NCI-H510A (cell line): ENCODE results near the gene AADACL2.
"Not testable (repeated sequence)": the region's sequence is repeated elsewhere in the genome, so short reads cannot be mapped to it uniquely, and the experiment has no call there.

Experiments
- DNase-seq: peaks from one replicate; lab custom pipeline; 2025; lab: John Stamatoyannopoulos, UW

AADACL2 gene

GRCh38 chr3:151765685-151766084 lies 32.0 kb downstream of the AADACL2 start:
- no peak for DNase-seq

- no peak for DNase-seq
Observed at GRCh38 chr3:151766454-151766853, 32.7 kb downstream of the AADACL2 start.

GRCh38 chr3:151768393-151768930 lies 34.7 kb downstream of the AADACL2 start:
- no peak for DNase-seq

GRCh38 chr3:151769175-151769574 lies 35.4 kb downstream of the AADACL2 start:
- DNase-seq, result no peak

- DNase-seq, result no peak
Observed at GRCh38 chr3:151770956-151771355, 37.2 kb downstream of the AADACL2 start.

GRCh38 chr3:151772825-151773480 lies 39.2 kb downstream of the AADACL2 start:
- DNase-seq, result no peak

- DNase-seq, result no peak
Observed at GRCh38 chr3:151774235-151774634, 40.5 kb downstream of the AADACL2 start.

GRCh38 chr3:151774910-151775309 lies 41.2 kb downstream of the AADACL2 start:
- DNase-seq, result no peak

- no peak for DNase-seq
Observed at GRCh38 chr3:151775314-151776258, 41.9 kb downstream of the AADACL2 start.

- no peak for DNase-seq
Observed at GRCh38 chr3:151776259-151776740, 42.6 kb downstream of the AADACL2 start.

GRCh38 chr3:151777880-151778279 lies 44.2 kb downstream of the AADACL2 start:
- DNase-seq, result no peak

- no peak for DNase-seq
Observed at GRCh38 chr3:151787626-151788025, 53.9 kb downstream of the AADACL2 start.

- no peak for DNase-seq
Observed at GRCh38 chr3:151788401-151788800, 54.7 kb downstream of the AADACL2 start.

GRCh38 chr3:151789853-151790463 lies 56.2 kb downstream of the AADACL2 start:
- DNase-seq, result no peak

- not testable (repeated sequence) for DNase-seq
Observed at GRCh38 chr3:151790763-151791162, 57.0 kb downstream of the AADACL2 start.

GRCh38 chr3:151792411-151792810 lies 58.7 kb downstream of the AADACL2 start:
- DNase-seq, result no peak

GRCh38 chr3:151793636-151794035 lies 59.9 kb downstream of the AADACL2 start:
- no peak for DNase-seq

GRCh38 chr3:151794080-151794479 lies 60.4 kb downstream of the AADACL2 start:
- no peak for DNase-seq

GRCh38 chr3:151795276-151795675 lies 61.5 kb downstream of the AADACL2 start:
- DNase-seq, result no peak

GRCh38 chr3:151796105-151796680 lies 62.5 kb downstream of the AADACL2 start:
- no peak for DNase-seq

GRCh38 chr3:151798466-151798865 lies 64.7 kb downstream of the AADACL2 start:
- DNase-seq, result no peak

GRCh38 chr3:151800431-151800830 lies 66.7 kb downstream of the AADACL2 start:
- no peak for DNase-seq
